B cell (primary cell): ENCODE results near the gene CAPG. TPM values are rescaled to one million over a fixed set of nuclear protein-coding genes. Genes with fewer than 3 reads are reported as not detected.

ENCODE experiments used
- ATAC-seq: fragments of 200-7000 bp; cut with Tn5 transposase; one replicate; pipeline ENCODE4 v1.10.0; 2021; ENCODE audit warnings: low read depth, mild to moderate bottlenecking, moderate number of reproducible peaks, moderate library complexity
- CTCF ChIA-PET: fragments of 350-600 bp; sonication (Branson Sonifier 250); formaldehyde crosslinking; loops from one replicate; lab custom pipeline; 2021; ENCODE audit warnings: antibody characterized with exemption, inconsistent platforms; lab: Charles Lee
- POLR2A ChIA-PET: fragments of 350-600 bp; sonication (Branson Sonifier 250); formaldehyde crosslinking; loops from one replicate; lab custom pipeline; 2021; ENCODE audit warnings: antibody characterized with exemption; lab: Charles Lee
- DNase-seq: peaks from one replicate; pipeline ENCODE4 v3.0.0; 2013
- H2AFZ ChIP-seq: 2 replicates; pipeline ENCODE4 v1.6.1; 2012; ENCODE audit warnings: mild to moderate bottlenecking, low read depth, low read length; ENCODE audit not compliant: insufficient read depth, poor library complexity, severe bottlenecking
- H3K27ac ChIP-seq, 2 donors: 1 replicate in 1 of 2; 2 replicates in 1 of 2; pipeline ENCODE4 v1.5.1; 2012 to 2013; ENCODE audit warnings: low read length in 2 of 2, mild to moderate bottlenecking in 2 of 2, moderate library complexity in 1 of 2
- H3K27me3 ChIP-seq, 4 experiments: fragments of 200-600 bp in 1 of 4; sonication (generic) in 1 of 4; replicated peaks in 1 of 4; 1 replicate in 2 of 4; 2 replicates in 2 of 4; pipeline versions ENCODE4 v1.6.1 to v1.7.0; 2013 to 2016; ENCODE audit warnings: low read length in 3 of 4, mild to moderate bottlenecking in 2 of 4, mixed read lengths in 1 of 4, moderate library complexity in 1 of 4; ENCODE audit not compliant: insufficient read depth in 4 of 4, control insufficient read depth in 3 of 4; ENCODE audit errors: control extremely low read depth in 1 of 4
- H3K36me3 ChIP-seq, 2 experiments: replicated peaks in 1 of 2; 1 replicate in 1 of 2; 2 replicates in 1 of 2; pipeline versions ENCODE4 v1.6.1 to v1.7.1; 2013; ENCODE audit warnings: low read length in 1 of 2; ENCODE audit not compliant: insufficient read depth in 2 of 2, control insufficient read depth in 1 of 2; ENCODE audit errors: control extremely low read depth in 1 of 2, extremely low read depth in 1 of 2
- H3K4me1 ChIP-seq, 2 donors: fragments of 200-600 bp in 1 of 2; sonication (generic) in 1 of 2; 1 replicate in 1 of 2; 2 replicates in 1 of 2; pipeline versions ENCODE4 v1.5.1 to v1.6.1; 2013 to 2017; ENCODE audit warnings: low read length in 2 of 2; ENCODE audit not compliant: control insufficient read depth in 2 of 2, insufficient read depth in 2 of 2
- H3K4me2 ChIP-seq: replicated peaks from 2 replicates; pipeline ENCODE3; 2012; ENCODE audit warnings: mild to moderate bottlenecking, low read depth, low read length; ENCODE audit not compliant: poor library complexity, severe bottlenecking
- H3K4me3 ChIP-seq, 5 experiments: fragments of 200-600 bp in 1 of 5; sonication (generic) in 1 of 5; 1 replicate in 3 of 5; 2 replicates in 2 of 5; pipeline versions ENCODE4 v1.5.1 to v1.7.0; 2011 to 2016; ENCODE audit warnings: low read length in 4 of 5, mild to moderate bottlenecking in 4 of 5, low read depth in 2 of 5, control low read depth in 1 of 5, moderate library complexity in 1 of 5; ENCODE audit not compliant: insufficient read depth in 1 of 5; ENCODE audit errors: control extremely low read depth in 1 of 5, extremely low read depth in 1 of 5
- H3K79me2 ChIP-seq: fragments of 200-600 bp; sonication (generic); one replicate; pipeline ENCODE4 v1.6.0; 2016; ENCODE audit warnings: low read length; ENCODE audit not compliant: control insufficient read depth, insufficient read depth
- H3K9ac ChIP-seq: fragments of 200-600 bp; sonication (generic); 2 replicates; pipeline ENCODE4 v1.6.1; 2017; ENCODE audit warnings: mild to moderate bottlenecking, low read length, moderate library complexity
- H3K9me3 ChIP-seq, 3 donors: one replicate each; pipeline versions ENCODE4 v1.6.1 to v1.7.1; 2013; ENCODE audit warnings: low read length in 2 of 3; ENCODE audit not compliant: control insufficient read depth in 2 of 3, insufficient read depth in 1 of 3; ENCODE audit errors: control extremely low read depth in 1 of 3
- H4K20me1 ChIP-seq: 2 replicates; pipeline ENCODE4 v1.6.0; 2012; ENCODE audit warnings: mild to moderate bottlenecking, low read length; ENCODE audit not compliant: insufficient read depth, control insufficient read depth, poor library complexity, severe bottlenecking
- H3K27ac Mint-ChIP-seq: one replicate; pipeline ENCODE4 v1.8.0; 2021; ENCODE audit warnings: mixed read lengths
- H3K27me3 Mint-ChIP-seq: one replicate; pipeline ENCODE4 v1.8.0; 2021; ENCODE audit warnings: mixed read lengths
- H3K4me1 Mint-ChIP-seq: one replicate; pipeline ENCODE4 v1.8.0; 2021; ENCODE audit warnings: mixed read lengths
- H3K4me3 Mint-ChIP-seq: one replicate; pipeline ENCODE4 v1.8.0; 2021; ENCODE audit warnings: mixed read lengths
- H3K9me3 Mint-ChIP-seq: one replicate; pipeline ENCODE4 v1.8.0; 2022; ENCODE audit warnings: mixed read lengths; ENCODE audit not compliant: insufficient read depth
- CTCF ChIP-seq: fragments of 200-600 bp; IDR thresholded peaks from one replicate; pipeline ENCODE4 v1.8.0; 2022; ENCODE audit warnings: antibody characterized with exemption, mild to moderate bottlenecking
- EZH2 ChIP-seq: IDR thresholded peaks from 2 replicates; pipeline ENCODE4 v1.6.1; 2012; ENCODE audit warnings: borderline replicate concordance, low read depth, mild to moderate bottlenecking, moderate library complexity, low read length; ENCODE audit not compliant: insufficient read depth, poor library complexity, severe bottlenecking
- WGBS: methylation state at CpG from one replicate; pipeline ENCODE4 v1.1.5; 2013; ENCODE audit warnings: missing lambda C conversion rate; ENCODE audit not compliant: insufficient coverage; 5-methylcytosine and 5-hydroxymethylcytosine counted together
- intact Hi-C: fragments of 100-400 bp; cut with micrococcal nuclease; formaldehyde crosslinking; loops from one replicate; pipeline ENCODE4 v1.10.0; 2022
- polyA plus RNA-seq: library from polyadenylated mRNA; depleted of rRNA; stranded (reverse); fragments of >200 nt; gene quantifications from 2 replicates; pipeline ENCODE4 v1.2.3, GENCODE V29; 2012
- total RNA-seq, 2 donors: library from RNA; stranded (reverse); fragments of 120-200 nt in 1 of 2; gene quantifications; 1 replicate in 1 of 2; 2 replicates in 1 of 2; pipeline versions ENCODE4 v1.2.3 to v1.2.4, GENCODE V29; 2013 to 2022

CAPG gene
- total and polyA plus RNA-seq, 2 donors (not counting 1 experiment from before 2014, with no cell fraction given) = 158 to 210 TPM

- H4K20me1 ChIP-seq = no peaks in the 10 kb centered on the region
- no peaks in the 10 kb centered on the region for H3K79me2 ChIP-seq
- Mint-ChIP-seq H3K4me3 (no peak overlapping the region), H3K9me3 (no peaks in the 10 kb centered on the region), H3K4me1 (no peaks in the 10 kb centered on the region), H3K27ac (no peak overlapping the region), H3K27me3 (no peaks in the 10 kb centered on the region)
- ChIA-PET POLR2A (no interaction called here), CTCF (no interaction called here)
- no peak for DNase-seq
- no peak overlapping the region for H3K27ac ChIP-seq
- no peak overlapping the region for H3K4me2 ChIP-seq
- H3K9ac ChIP-seq = no peak overlapping the region
- H2AFZ ChIP-seq = no peak overlapping the region
- ATAC-seq = no peak
- H3K9me3 ChIP-seq = no peaks in the 10 kb centered on the region
- intact Hi-C loops = no loop called here
- no peak overlapping the region for H3K4me3 ChIP-seq
- H3K27me3 ChIP-seq = no peaks in the 10 kb centered on the region
- 91% methylated on average over 6 of the region's 6 CpGs for WGBS
- H3K4me1 ChIP-seq = no peaks in the 10 kb centered on the region
- no peaks in the 10 kb centered on the region for H3K36me3 ChIP-seq
- no peak for TF ChIP-seq EZH2
These were observed 47.7 kb upstream of the CAPG start for GRCh38 chr2:85457877-85458316.

- ATAC-seq = no peak
- H3K27ac Mint-ChIP-seq = no peak overlapping the region
- 93% methylated on average over 3 of the region's 5 CpGs for WGBS
These were observed 46.9 kb upstream of the CAPG start for GRCh38 chr2:85457043-85457442.

More at GRCh38 chr2:85457043-85457442, 46.9 kb upstream of the CAPG start:
- no peaks in the 10 kb centered on the region for H3K9me3 Mint-ChIP-seq
- no peaks in the 10 kb centered on the region for H3K36me3 ChIP-seq
- H3K4me1 ChIP-seq = no peaks in the 10 kb centered on the region
- H3K4me2 ChIP-seq = no peak overlapping the region
- ChIA-PET CTCF (no interaction called here), POLR2A (no interaction called here)
- H2AFZ ChIP-seq = no peak overlapping the region
- no peaks in the 10 kb centered on the region for H3K4me1 Mint-ChIP-seq
- no peak overlapping the region for H3K4me3 ChIP-seq
- H3K79me2 ChIP-seq = no peaks in the 10 kb centered on the region
- no peak overlapping the region for H3K9ac ChIP-seq
- no peaks in the 10 kb centered on the region for H3K27me3 Mint-ChIP-seq
- no peaks in the 10 kb centered on the region for H4K20me1 ChIP-seq
- H3K9me3 ChIP-seq = no peaks in the 10 kb centered on the region
- intact Hi-C loops = no loop called here
- H3K27me3 ChIP-seq = no peaks in the 10 kb centered on the region
- no peak overlapping the region for H3K27ac ChIP-seq
- no peak for DNase-seq
- no peak overlapping the region for H3K4me3 Mint-ChIP-seq
- no peak for TF ChIP-seq EZH2
- no peak for TF ChIP-seq CTCF
